Kidney epithelial cell (primary cell): ENCODE results near the gene POLR3B. TPM values are rescaled to one million over a fixed set of nuclear protein-coding genes. Genes with fewer than 3 reads are reported as not detected.
A peak's percentile ranks its signal among the peaks of the same experiment; 100 is the strongest.

ENCODE experiments used
- DNase-seq: peaks from one replicate; pipeline ENCODE4 v3.0.0-alpha.2; 2010; ENCODE audit warnings: low read depth
- H3K27me3 ChIP-seq: 2 replicates; pipeline ENCODE4 v1.6.0; 2011; ENCODE audit warnings: low read length; ENCODE audit not compliant: control insufficient read depth, insufficient read depth
- H3K36me3 ChIP-seq: 2 replicates; pipeline ENCODE4 v1.5.1; 2011; ENCODE audit warnings: low read length; ENCODE audit not compliant: control insufficient read depth, insufficient read depth
- H3K4me3 ChIP-seq: 2 replicates; pipeline ENCODE4 v1.5.1; 2011; ENCODE audit warnings: low read depth, mild to moderate bottlenecking, control low read depth, low read length
- total RNA-seq: library from RNA; depleted of rRNA; stranded (reverse); fragments of >200 nt; gene quantifications from 2 replicates; pipeline ENCODE4 v1.2.3, GENCODE V29; 2015
- TF ChIP-seq, protein P1 (sequence below): IDR thresholded peaks from 2 replicates; pipeline ENCODE4 v1.5.1; 2011; ENCODE audit warnings: mild to moderate bottlenecking, moderate library complexity, low read length, control low read depth, inconsistent platforms; ENCODE audit not compliant: insufficient read depth, poor library complexity, severe bottlenecking

POLR3B gene
- total RNA-seq, 1 donor from 2014 or later, result 9.3 TPM

DNA sequence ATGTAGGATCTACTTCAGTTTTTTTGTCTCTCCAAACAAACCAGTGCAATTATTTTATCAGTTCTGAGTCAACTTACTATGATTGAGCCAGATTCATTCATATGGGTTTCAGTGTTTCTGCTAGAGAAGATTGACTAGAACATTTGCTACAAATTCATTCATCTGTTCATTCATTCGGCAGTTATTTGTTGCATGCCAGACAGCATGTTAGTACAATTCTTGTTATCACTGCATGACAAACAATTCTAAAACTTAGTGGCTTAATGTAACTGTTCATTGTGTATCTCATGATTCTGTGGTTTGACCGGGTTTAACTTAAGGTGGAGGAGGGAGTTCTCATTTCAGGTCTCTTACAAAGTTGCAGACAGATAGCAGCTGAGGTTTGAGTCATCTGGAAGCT lies 52.3 kb downstream of the POLR3B start:
- Histone ChIP-seq H3K36me3 (no peaks in the 10 kb centered on the region), H3K27me3 (no peaks in the 10 kb centered on the region), H3K4me3 (no peak overlapping the region)
- TF ChIP-seq, protein P1, sequence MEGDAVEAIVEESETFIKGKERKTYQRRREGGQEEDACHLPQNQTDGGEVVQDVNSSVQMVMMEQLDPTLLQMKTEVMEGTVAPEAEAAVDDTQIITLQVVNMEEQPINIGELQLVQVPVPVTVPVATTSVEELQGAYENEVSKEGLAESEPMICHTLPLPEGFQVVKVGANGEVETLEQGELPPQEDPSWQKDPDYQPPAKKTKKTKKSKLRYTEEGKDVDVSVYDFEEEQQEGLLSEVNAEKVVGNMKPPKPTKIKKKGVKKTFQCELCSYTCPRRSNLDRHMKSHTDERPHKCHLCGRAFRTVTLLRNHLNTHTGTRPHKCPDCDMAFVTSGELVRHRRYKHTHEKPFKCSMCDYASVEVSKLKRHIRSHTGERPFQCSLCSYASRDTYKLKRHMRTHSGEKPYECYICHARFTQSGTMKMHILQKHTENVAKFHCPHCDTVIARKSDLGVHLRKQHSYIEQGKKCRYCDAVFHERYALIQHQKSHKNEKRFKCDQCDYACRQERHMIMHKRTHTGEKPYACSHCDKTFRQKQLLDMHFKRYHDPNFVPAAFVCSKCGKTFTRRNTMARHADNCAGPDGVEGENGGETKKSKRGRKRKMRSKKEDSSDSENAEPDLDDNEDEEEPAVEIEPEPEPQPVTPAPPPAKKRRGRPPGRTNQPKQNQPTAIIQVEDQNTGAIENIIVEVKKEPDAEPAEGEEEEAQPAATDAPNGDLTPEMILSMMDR, result no peak
- DNase-seq, result no peak

DNA sequence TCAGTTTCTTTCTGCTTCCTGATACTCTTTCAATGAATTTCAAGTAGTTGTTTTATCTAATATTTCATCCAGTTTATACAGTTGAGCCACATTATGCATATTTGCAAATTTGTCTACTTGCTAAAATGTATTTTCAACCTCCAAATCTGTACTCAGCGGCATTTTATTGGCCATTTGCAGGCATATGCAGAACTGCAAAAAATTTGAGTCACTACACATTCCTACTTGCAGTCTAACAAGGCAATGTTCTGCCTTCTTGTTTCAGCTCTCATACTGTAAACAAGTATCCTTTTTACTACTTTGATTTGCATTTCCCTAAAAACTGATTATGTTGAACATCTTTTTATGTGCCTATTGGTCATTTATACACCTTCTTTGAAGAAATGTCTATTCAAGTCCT lies 55.0 kb downstream of the POLR3B start:
- Histone ChIP-seq H3K36me3 (no peaks in the 10 kb centered on the region), H3K4me3 (no peak overlapping the region), H3K27me3 (no peaks in the 10 kb centered on the region)
- no peak for DNase-seq
- TF ChIP-seq, protein P1, result no peak

DNA sequence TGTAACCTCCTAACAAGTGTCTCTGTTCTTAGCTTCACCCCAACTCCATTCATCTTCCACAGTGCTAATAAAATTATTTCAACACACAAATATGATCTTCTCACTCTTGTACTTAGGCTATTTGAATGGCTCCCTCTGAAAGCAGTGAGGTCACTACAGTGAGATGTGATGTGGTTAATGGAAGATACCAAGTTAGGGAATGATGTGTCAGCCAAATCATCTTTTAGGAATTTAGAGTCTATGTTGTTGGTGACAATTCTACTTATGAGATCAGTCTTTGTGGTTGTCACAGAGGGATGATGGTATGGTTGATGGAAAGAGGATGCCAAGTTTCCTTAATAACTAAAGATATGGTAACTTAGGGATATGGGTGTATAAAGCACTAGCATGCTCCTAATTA lies 57.6 kb downstream of the POLR3B start:
- DNase-seq, result peak; percentile 43
- Histone ChIP-seq H3K36me3 (no peaks in the 10 kb centered on the region), H3K27me3 (no peaks in the 10 kb centered on the region), H3K4me3 (no peak overlapping the region)
- TF ChIP-seq, protein P1, result no peak

DNA sequence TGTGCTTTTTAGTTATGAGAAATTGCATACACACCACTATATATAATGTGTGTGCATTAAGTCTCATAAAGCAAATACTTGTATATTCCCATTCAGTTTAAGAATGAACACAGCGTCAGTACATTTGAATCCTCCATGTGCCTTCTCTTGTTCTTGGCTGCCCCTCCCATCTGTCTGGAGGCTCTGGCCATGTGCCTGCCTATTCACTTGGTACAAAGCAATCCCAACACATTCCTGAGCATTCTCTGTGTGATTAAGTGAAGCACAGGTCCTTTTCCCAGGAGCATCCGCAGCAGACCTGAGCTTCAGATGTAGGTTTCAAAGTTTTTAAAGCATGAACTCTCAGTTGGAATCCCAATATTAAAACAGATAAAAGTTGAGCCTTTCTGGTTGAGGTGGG lies 58.7 kb downstream of the POLR3B start:
- TF ChIP-seq, protein P1, result no peak
- Histone ChIP-seq H3K36me3 (no peaks in the 10 kb centered on the region), H3K27me3 (no peaks in the 10 kb centered on the region), H3K4me3 (no peak overlapping the region)
- DNase-seq, result peak; percentile 53

DNA sequence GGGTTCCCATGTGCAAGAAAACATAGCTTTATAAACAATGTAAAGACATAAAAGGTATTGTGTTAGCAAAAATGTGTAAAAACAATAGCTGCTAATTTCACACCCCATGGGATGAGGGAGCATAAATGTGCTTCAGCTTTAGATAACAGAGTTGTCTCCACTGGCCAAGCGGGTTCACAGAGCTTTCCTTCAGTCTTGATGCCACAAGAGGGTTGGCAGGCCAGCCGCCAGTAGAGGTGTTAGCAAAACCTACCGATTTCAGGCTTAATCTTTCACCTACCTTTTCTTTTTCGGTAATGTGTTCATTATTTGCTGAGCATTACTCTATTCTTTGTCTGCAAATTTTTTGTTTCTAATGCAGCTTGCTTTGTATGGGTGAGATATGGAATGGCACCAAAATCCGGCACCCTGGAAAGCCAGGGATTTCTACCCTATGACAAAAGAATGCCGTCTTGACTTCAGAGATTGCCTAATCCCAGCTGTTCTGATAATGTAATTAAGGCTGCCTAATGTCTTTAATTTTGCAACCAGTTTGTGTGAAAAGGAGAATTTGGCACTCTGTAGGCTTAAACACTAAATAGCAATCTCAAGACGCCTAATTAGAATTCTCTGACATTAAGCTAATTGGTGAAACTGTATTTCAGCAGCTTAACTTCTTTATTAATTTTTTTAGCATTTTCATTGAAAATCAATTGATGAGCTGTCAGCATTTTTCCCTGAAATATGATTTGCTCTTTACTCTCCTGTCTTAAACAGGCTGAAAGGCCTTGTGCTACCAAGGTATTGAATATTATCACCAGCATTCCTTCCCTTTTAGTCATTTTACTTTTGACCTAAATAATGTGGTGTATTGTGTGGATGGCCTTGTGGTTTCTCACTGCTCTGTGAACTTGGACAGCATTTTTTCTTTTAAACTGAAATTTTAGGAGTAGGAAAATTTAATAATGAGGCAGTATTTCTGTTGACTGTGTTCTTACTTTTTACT lies 60.7 kb downstream of the POLR3B start:
- no peak overlapping the region for H3K4me3 ChIP-seq
- no peaks in the 10 kb centered on the region for H3K27me3 ChIP-seq
- TF ChIP-seq, protein P1, result no peak
- no peaks in the 10 kb centered on the region for H3K36me3 ChIP-seq
- DNase-seq, result peak; percentile 63

DNA sequence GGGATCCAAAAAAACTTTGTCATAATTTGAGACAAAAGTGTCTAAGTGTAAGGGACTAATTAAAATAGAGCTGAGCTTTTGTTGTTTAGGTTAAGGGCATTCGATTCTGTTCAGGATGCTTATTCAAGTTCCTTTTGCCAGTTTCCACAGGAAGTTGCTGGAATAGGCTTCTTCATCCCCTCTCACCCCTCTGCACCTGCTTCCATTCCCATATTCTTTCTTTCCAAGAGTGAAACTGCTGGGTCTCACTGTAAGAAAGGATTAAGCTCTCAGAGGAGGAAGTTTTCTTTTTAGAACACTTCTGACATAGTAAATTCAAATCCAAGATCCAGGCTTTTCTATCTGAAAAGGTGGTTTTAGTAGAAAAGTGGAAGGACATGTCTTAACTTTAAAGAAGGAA lies 61.4 kb downstream of the POLR3B start:
- no peak overlapping the region for H3K4me3 ChIP-seq

More for the DNA sequence above, 61.4 kb downstream of the POLR3B start:
- DNase-seq, result no peak
- H3K27me3 ChIP-seq, result no peaks in the 10 kb centered on the region
- TF ChIP-seq, protein P1, result no peak
- H3K36me3 ChIP-seq, result no peaks in the 10 kb centered on the region
